Type B pancreatic cell (in vitro differentiated cells): ENCODE results near the gene SNTG2. TPM values are rescaled to one million over a fixed set of nuclear protein-coding genes. Genes with fewer than 3 reads are reported as not detected.
A peak's percentile ranks its signal among the peaks of the same experiment; 100 is the strongest.

Experiments
- DNase-seq: peaks from one replicate; pipeline ENCODE4 v3.0.0; 2021; ENCODE audit warnings: mixed read lengths; ENCODE audit not compliant: unreplicated experiment; ENCODE audit errors: extremely low spot score
- H3K27ac Mint-ChIP-seq: 2 replicates; pipeline ENCODE4 v1.8.0; 2021; ENCODE audit warnings: mild to moderate bottlenecking, mixed read lengths
- H3K27me3 Mint-ChIP-seq: 2 replicates; pipeline ENCODE4 v1.8.0; 2021; ENCODE audit warnings: mixed read lengths
- H3K36me3 Mint-ChIP-seq: 2 replicates; pipeline ENCODE4 v1.8.0; 2021; ENCODE audit warnings: mixed read lengths
- H3K4me1 Mint-ChIP-seq: one replicate; pipeline ENCODE4 v1.8.0; 2021; ENCODE audit warnings: mixed read lengths; ENCODE audit not compliant: unreplicated experiment
- H3K4me3 Mint-ChIP-seq: 2 replicates; pipeline ENCODE4 v1.8.0; 2021; ENCODE audit warnings: mild to moderate bottlenecking, mixed read lengths
- H3K9me3 Mint-ChIP-seq: 2 replicates; pipeline ENCODE4 v1.8.0; 2021; ENCODE audit warnings: mixed read lengths
- total RNA-seq: library from RNA; stranded (reverse); gene quantifications from 2 replicates; pipeline ENCODE4 v1.2.1, GENCODE V29; 2021; ENCODE audit warnings: low replicate concordance
- TF ChIP-seq, protein P1 (sequence below): fragments of 200-600 bp; sonication (generic); conservative IDR thresholded peaks from 2 replicates; pipeline ENCODE4 v1.5.0; 2021; ENCODE audit warnings: antibody characterized with exemption, mild to moderate bottlenecking

The SNTG2 gene
- total RNA-seq, 1 donor from 2014 or later: 1.1 TPM

DNA sequence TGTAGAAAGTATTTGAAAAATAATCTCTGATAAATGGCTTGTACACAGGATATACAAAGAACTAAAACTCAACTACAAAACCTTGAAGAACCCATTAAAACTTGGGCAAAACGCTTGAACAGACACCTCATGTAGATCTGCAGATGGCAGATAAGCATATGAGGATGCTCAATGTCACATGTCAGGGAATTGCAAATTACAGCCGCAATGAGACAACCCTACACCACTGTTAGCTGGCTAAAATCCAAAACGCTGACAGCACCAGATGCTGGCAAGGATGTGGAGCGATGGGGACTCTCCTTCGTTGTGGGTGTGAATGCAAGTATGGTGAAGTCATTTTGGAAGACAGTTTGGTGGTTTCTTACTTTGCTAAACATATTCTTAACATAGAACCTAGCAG is 53.7 kb downstream of the SNTG2 start:
- Mint-ChIP-seq H3K27me3 (peaks cover 3% of the 10 kb centered on the region), H3K9me3 (no peaks in the 10 kb centered on the region), H3K27ac (no peak overlapping the region), H3K4me3 (no peak overlapping the region), H3K36me3 (no peaks in the 10 kb centered on the region), H3K4me1 (no peaks in the 10 kb centered on the region)
- DNase-seq: no peak
- TF ChIP-seq, protein P1, sequence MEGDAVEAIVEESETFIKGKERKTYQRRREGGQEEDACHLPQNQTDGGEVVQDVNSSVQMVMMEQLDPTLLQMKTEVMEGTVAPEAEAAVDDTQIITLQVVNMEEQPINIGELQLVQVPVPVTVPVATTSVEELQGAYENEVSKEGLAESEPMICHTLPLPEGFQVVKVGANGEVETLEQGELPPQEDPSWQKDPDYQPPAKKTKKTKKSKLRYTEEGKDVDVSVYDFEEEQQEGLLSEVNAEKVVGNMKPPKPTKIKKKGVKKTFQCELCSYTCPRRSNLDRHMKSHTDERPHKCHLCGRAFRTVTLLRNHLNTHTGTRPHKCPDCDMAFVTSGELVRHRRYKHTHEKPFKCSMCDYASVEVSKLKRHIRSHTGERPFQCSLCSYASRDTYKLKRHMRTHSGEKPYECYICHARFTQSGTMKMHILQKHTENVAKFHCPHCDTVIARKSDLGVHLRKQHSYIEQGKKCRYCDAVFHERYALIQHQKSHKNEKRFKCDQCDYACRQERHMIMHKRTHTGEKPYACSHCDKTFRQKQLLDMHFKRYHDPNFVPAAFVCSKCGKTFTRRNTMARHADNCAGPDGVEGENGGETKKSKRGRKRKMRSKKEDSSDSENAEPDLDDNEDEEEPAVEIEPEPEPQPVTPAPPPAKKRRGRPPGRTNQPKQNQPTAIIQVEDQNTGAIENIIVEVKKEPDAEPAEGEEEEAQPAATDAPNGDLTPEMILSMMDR: no peak

DNA sequence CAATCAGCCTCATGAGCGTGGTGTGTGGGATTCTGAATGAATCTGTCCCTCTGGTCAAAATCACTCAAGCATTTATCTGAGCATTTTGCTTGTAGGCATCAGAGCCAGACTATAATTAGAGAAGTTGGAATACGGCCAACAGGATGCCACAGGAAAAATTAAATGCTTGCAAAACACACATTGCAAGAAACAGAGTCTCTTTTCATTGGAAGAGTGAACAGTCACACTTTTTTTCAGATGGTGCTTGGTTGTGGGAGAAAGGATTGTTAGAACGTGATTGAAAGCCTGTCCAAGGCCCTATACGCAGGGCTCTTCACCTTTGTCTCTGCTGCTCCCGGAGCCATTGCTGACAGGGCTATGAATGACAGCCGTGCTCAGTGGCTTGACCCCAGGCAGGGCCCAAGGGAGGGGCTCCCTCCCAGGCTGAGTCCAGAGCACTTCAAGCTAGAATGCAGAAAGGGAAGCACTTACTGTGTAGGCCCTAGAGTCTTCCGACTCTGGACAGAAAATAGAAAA is 59.8 kb downstream of the SNTG2 start:
- Mint-ChIP-seq H3K36me3 (no peaks in the 10 kb centered on the region), H3K27me3 (peaks cover 21% of the 10 kb centered on the region), H3K9me3 (no peaks in the 10 kb centered on the region), H3K4me3 (peak overlapping the region; percentile 12), H3K27ac (no peak overlapping the region), H3K4me1 (peaks cover 17% of the 10 kb centered on the region)
- TF ChIP-seq, protein P1: no peak
- DNase-seq: no peak

DNA sequence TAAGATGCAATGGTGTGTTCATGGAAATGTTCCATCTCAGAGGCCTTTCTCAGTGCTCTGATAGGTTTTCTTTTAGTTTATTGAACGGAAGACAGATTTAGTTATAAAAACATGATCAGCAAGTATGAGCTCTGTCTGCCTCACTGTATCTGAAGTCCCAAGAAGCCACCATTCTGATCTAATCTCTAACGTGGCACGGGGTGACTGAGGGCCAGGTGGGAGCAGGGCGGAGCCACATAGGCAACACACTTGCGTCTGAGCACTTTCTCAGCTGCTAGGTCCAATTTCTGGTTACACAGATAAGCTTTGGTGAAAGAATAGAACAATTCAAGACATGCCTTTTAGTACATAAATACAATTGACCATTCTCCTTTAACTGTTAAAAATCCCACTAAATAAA is 60.4 kb downstream of the SNTG2 start:
- Mint-ChIP-seq H3K27me3 (peaks cover 21% of the 10 kb centered on the region), H3K36me3 (no peaks in the 10 kb centered on the region), H3K4me1 (peaks cover 17% of the 10 kb centered on the region), H3K27ac (no peak overlapping the region), H3K4me3 (peak overlapping the region; percentile 12), H3K9me3 (no peaks in the 10 kb centered on the region)
- DNase-seq: no peak
- TF ChIP-seq, protein P1: no peak

DNA sequence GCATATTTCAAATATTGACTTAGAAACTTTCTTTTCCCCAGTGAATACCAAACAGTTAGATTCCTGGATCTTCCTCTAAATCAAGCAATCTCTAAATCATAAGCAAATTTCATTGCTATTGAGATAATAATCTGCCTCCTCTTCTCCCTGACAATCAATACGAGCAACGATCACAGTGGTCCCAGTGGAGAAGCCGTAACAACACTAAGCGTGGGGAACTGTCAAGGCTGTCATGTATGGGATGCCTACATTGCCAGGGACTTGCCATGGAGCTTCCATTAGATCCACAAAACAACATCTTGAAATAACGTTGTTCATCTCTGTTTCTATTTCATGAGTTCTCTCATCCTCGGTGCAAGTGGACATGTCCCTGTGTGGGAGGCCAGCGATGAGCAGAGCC is 61.3 kb downstream of the SNTG2 start:
- H3K4me1 Mint-ChIP-seq: peaks cover 17% of the 10 kb centered on the region
- TF ChIP-seq, protein P1: no peak
- H3K4me3 Mint-ChIP-seq: no peak overlapping the region
- H3K9me3 Mint-ChIP-seq: no peaks in the 10 kb centered on the region
- H3K36me3 Mint-ChIP-seq: no peaks in the 10 kb centered on the region
- H3K27me3 Mint-ChIP-seq: peaks cover 25% of the 10 kb centered on the region
- H3K27ac Mint-ChIP-seq: no peak overlapping the region
- DNase-seq: no peak

DNA sequence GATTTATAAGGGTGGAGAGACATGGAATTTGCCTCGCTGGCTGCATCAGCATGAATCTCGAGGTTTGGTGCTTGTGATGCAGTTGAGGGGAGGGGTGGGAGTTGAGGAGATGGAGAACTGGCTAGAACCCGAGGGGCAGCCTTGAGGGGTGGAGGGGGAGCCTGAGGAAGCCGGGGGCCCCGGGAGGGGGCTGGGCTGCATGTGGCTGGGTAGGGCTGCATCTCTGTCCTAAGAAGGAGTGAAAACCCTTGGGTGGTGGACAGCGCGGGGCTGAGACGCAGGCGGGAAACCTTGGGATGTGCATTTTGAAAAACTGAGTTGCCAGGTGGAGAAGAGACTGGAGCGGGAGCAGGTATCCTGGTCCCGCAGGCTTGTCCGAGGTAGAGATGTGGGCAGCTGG is 64.2 kb downstream of the SNTG2 start:
- Mint-ChIP-seq H3K4me3 (no peak overlapping the region), H3K27ac (no peak overlapping the region), H3K27me3 (peaks cover 31% of the 10 kb centered on the region), H3K9me3 (no peaks in the 10 kb centered on the region), H3K36me3 (no peaks in the 10 kb centered on the region), H3K4me1 (peaks cover 14% of the 10 kb centered on the region)
- DNase-seq: no peak
- TF ChIP-seq, protein P1: no peak

DNA sequence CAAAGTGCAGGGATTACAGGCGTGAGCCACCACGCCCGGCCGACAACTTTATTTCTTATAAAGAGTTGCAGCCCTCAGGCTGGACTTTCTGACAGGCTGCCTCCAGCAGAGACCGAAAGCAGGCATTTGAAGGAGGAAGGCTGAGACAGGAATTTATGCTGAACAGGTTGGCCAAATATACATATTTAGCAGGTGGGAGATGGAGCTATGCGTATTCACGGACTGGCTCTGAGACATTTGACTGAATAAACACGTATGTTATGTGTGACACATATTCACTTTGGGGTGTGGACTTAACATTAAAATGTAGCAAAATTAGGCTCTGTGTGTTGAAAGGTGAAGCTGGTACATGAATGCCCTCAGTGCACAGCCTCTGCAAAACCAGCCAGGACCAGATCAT is 65.9 kb downstream of the SNTG2 start:
- Mint-ChIP-seq H3K27me3 (peaks cover 24% of the 10 kb centered on the region), H3K4me1 (no peaks in the 10 kb centered on the region), H3K36me3 (no peaks in the 10 kb centered on the region), H3K27ac (no peak overlapping the region), H3K4me3 (no peak overlapping the region), H3K9me3 (no peaks in the 10 kb centered on the region)
- TF ChIP-seq, protein P1: no peak
- DNase-seq: no peak
